Tibial artery (tissue), 4 donors: ENCODE results near the gene GRIN2A.

ENCODE experiments used
- DNase-seq, 2 donors: peaks; one replicate each; pipeline ENCODE4 v3.0.0-alpha.2; 2019
- H3K27ac ChIP-seq, 2 donors: fragments of 200-600 bp; sonication (generic) in 1 of 2; 1 replicate in 1 of 2; 2 replicates in 1 of 2; pipeline ENCODE4 v1.5.1; 2018 to 2019; ENCODE audit warnings: mild to moderate bottlenecking in 1 of 2
- H3K27me3 ChIP-seq, 2 donors: fragments of 200-600 bp; sonication (generic) in 1 of 2; one replicate each; pipeline versions ENCODE4 v1.5.1 to v1.6.0; 2016 to 2019
- H3K36me3 ChIP-seq, 3 donors: fragments of 200-600 bp; sonication (generic) in 2 of 3; one replicate each; pipeline ENCODE4 v1.5.1; 2016 to 2019; ENCODE audit warnings: mild to moderate bottlenecking in 2 of 3
- H3K4me1 ChIP-seq, 4 donors: fragments of 200-600 bp; sonication (generic) in 2 of 4; 1 replicate in 3 of 4; 2 replicates in 1 of 4; pipeline ENCODE4 v1.5.1; 2016 to 2019
- H3K4me3 ChIP-seq, 2 donors: fragments of 200-600 bp; sonication (generic) in 1 of 2; 1 replicate in 1 of 2; 2 replicates in 1 of 2; pipeline ENCODE4 v1.5.1; 2018 to 2019; ENCODE audit warnings: mild to moderate bottlenecking in 2 of 2
- H3K9me3 ChIP-seq, 3 donors: fragments of 200-600 bp; sonication (generic) in 1 of 3; one replicate each; pipeline ENCODE4 v1.5.1; 2016 to 2019
- CTCF ChIP-seq, 2 experiments: fragments of 200-600 bp in 1 of 2; fragments of 450-650 bp in 1 of 2; IDR thresholded peaks; one replicate each; pipeline ENCODE4 v1.5.1; 2017 to 2019; ENCODE audit warnings: antibody characterized with exemption in 2 of 2, mild to moderate bottlenecking in 1 of 2, moderate library complexity in 1 of 2
- intact Hi-C: fragments of 100-400 bp; cut with DNase I; formaldehyde crosslinking; loops from one replicate; pipeline ENCODE4 v1.15.0; 2023; ENCODE audit warnings: low total_unique reads

Gene GRIN2A

GRCh38 chr16:10078541-10078949 lies 103.7 kb downstream of the GRIN2A start:
- intact Hi-C loops, result no loop called here
- Histone ChIP-seq H3K4me3 (no peak overlapping the region), H3K36me3 (no peaks in the 10 kb centered on the region), H3K27ac (no peak overlapping the region), H3K27me3 (no peaks in the 10 kb centered on the region), H3K4me1 (peaks cover 0 to 23% (median 18%) of the 10 kb centered on the region in 4 donors), H3K9me3 (no peaks in the 10 kb centered on the region)
- no peak for TF ChIP-seq CTCF (IDR thresholded peaks at IDR 0.05)
- DNase-seq, result no peak

- no peaks in the 10 kb centered on the region for H3K27me3 ChIP-seq
- DNase-seq, result no peak
- intact Hi-C loops, result no loop called here
- no peaks in the 10 kb centered on the region for H3K36me3 ChIP-seq
- no peak for TF ChIP-seq CTCF (IDR thresholded peaks at IDR 0.05)
- H3K4me1 ChIP-seq, result peaks cover 0 to 23% (median 18%) of the 10 kb centered on the region in 4 donors
- no peaks in the 10 kb centered on the region for H3K9me3 ChIP-seq
- no peak overlapping the region for H3K27ac ChIP-seq
- H3K4me3 ChIP-seq, result no peak overlapping the region
Observed at GRCh38 chr16:10077861-10078260, 104.4 kb downstream of the GRIN2A start.

GRCh38 chr16:10076037-10076436 lies 106.2 kb downstream of the GRIN2A start:
- no peak for DNase-seq
- H3K36me3 ChIP-seq, result no peaks in the 10 kb centered on the region
- intact Hi-C loops, result no loop called here

GRCh38 chr16:10070591-10070990 lies 111.6 kb downstream of the GRIN2A start:
- Histone ChIP-seq H3K27ac (no peak overlapping the region), H3K27me3 (no peaks in the 10 kb centered on the region), H3K4me1 (no peaks in the 10 kb centered on the region), H3K4me3 (no peak overlapping the region), H3K9me3 (no peaks in the 10 kb centered on the region), H3K36me3 (no peaks in the 10 kb centered on the region)
- DNase-seq, result no peak
- intact Hi-C loops, result no loop called here
- no peak for TF ChIP-seq CTCF (IDR thresholded peaks at IDR 0.05)

More at GRCh38 chr16:10076037-10076436, 106.2 kb downstream of the GRIN2A start:
- Histone ChIP-seq H3K4me3 (no peak overlapping the region), H3K9me3 (no peaks in the 10 kb centered on the region), H3K27me3 (no peaks in the 10 kb centered on the region), H3K27ac (no peak overlapping the region), H3K4me1 (peaks cover 0 to 16% (median 14%) of the 10 kb centered on the region in 4 donors)
- TF ChIP-seq CTCF (IDR thresholded peaks at IDR 0.05), result no peak

GRCh38 chr16:10069374-10069773 lies 112.9 kb downstream of the GRIN2A start:
- H3K4me3 ChIP-seq, result no peak overlapping the region
- intact Hi-C loops, result no loop called here
- H3K27ac ChIP-seq, result no peak overlapping the region
- H3K27me3 ChIP-seq, result no peaks in the 10 kb centered on the region
- no peak for TF ChIP-seq CTCF (IDR thresholded peaks at IDR 0.05)
- H3K36me3 ChIP-seq, result no peaks in the 10 kb centered on the region
- H3K4me1 ChIP-seq, result no peaks in the 10 kb centered on the region
- no peak for DNase-seq
- H3K9me3 ChIP-seq, result no peaks in the 10 kb centered on the region

- intact Hi-C loops, result no loop called here
- H3K27ac ChIP-seq, result no peak overlapping the region
- no peak for TF ChIP-seq CTCF (IDR thresholded peaks at IDR 0.05)
Observed at GRCh38 chr16:10067835-10068234, 114.4 kb downstream of the GRIN2A start.

More at GRCh38 chr16:10067835-10068234, 114.4 kb downstream of the GRIN2A start:
- H3K4me1 ChIP-seq, result no peaks in the 10 kb centered on the region
- H3K27me3 ChIP-seq, result no peaks in the 10 kb centered on the region
- H3K4me3 ChIP-seq, result no peak overlapping the region
- no peaks in the 10 kb centered on the region for H3K36me3 ChIP-seq
- H3K9me3 ChIP-seq, result no peaks in the 10 kb centered on the region
- no peak for DNase-seq
